ENCODE measurements around the gene NCCRP1.

DNA sequence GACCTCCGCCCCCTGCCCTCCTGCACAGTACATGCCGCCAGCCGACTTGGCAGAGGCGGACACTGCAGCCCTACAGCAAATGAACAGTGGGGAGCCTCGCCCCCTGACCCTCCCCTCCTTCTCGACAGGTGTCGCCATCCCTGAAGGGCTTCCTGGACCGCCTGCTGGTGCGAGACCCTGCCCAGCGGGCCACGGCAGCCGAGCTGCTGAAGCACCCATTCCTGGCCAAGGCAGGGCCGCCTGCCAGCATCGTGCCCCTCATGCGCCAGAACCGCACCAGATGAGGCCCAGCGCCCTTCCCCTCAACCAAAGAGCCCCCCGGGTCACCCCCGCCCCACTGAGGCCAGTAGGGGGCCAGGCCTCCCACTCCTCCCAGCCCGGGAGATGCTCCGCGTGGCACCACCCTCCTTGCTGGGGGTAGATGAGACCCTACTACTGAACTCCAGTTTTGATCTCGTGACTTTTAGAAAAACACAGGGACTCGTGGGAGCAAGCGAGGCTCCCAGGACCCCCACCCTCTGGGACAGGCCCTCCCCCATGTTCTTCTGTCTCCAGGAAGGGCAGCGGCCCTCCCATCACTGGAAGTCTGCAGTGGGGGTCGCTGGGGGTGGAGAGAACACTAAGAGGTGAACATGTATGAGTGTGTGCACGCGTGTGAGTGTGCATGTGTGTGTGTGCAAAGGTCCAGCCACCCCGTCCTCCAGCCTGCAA lies 18.3 kb upstream of the NCCRP1 start:
- TF ChIP-seq POLR2A (IDR thresholded peaks at IDR 0.05), result no peak
- TF ChIP-seq, protein P1, sequence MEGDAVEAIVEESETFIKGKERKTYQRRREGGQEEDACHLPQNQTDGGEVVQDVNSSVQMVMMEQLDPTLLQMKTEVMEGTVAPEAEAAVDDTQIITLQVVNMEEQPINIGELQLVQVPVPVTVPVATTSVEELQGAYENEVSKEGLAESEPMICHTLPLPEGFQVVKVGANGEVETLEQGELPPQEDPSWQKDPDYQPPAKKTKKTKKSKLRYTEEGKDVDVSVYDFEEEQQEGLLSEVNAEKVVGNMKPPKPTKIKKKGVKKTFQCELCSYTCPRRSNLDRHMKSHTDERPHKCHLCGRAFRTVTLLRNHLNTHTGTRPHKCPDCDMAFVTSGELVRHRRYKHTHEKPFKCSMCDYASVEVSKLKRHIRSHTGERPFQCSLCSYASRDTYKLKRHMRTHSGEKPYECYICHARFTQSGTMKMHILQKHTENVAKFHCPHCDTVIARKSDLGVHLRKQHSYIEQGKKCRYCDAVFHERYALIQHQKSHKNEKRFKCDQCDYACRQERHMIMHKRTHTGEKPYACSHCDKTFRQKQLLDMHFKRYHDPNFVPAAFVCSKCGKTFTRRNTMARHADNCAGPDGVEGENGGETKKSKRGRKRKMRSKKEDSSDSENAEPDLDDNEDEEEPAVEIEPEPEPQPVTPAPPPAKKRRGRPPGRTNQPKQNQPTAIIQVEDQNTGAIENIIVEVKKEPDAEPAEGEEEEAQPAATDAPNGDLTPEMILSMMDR (IDR thresholded peaks at IDR 0.05), result no peak

All from thyroid gland (tissue), 4 donors.